Measurements from ENCODE around the gene RBM7.

The RBM7 gene

DNA sequence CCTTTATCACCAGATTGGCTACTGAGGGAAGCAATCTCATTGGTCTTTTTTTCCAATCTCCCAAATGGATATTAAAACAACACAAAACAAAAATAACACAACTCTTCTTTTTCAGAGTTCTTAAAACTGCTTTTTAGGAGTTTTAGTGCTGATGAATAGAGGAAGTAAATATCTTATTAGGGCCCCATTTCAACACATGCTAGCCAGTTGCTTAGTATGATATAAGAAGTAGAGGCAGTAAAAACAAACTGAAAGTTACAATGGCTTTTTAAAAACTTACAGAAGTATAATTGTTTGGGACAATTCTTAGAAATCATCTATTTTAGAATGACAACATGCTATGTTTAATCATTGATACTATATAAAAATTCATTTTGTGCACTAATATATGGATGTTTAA is 3.5 kb upstream of the RBM7 start:
- Histone ChIP-seq H3K79me2 (ENCODE audit: insufficient read depth, low read length) (peaks cover 29% of the 10 kb centered on the region), H3K4me2 (ENCODE audit: low read depth, low read length, poor library complexity, severe bottlenecking) (no peak overlapping the region), H3K9ac (ENCODE audit: low read length) (no peak overlapping the region), H3K9me3 (ENCODE audit: insufficient read depth, low read length) (no peaks in the 10 kb centered on the region), H3F3A (ENCODE audit: insufficient read depth) (no peaks in the 10 kb centered on the region), H3K27ac (ENCODE audit: low read depth, low read length) (no peak overlapping the region), H4K20me1 (ENCODE audit: low read depth, low read length) (no peaks in the 10 kb centered on the region), H3K4me3 (ENCODE audit: insufficient read depth, low read length, poor library complexity, severe bottlenecking) (no peak overlapping the region), H3K36me3 (ENCODE audit: low read length) (no peaks in the 10 kb centered on the region), H3K27me3 (ENCODE audit: low read length) (no peaks in the 10 kb centered on the region), H3K9me2 (replicated peaks; ENCODE audit: insufficient read depth, low read length) (no peaks in the 10 kb centered on the region), H2AFZ (ENCODE audit: low read depth, low read length, severe bottlenecking) (no peak overlapping the region)
- TF ChIP-seq, protein P1, sequence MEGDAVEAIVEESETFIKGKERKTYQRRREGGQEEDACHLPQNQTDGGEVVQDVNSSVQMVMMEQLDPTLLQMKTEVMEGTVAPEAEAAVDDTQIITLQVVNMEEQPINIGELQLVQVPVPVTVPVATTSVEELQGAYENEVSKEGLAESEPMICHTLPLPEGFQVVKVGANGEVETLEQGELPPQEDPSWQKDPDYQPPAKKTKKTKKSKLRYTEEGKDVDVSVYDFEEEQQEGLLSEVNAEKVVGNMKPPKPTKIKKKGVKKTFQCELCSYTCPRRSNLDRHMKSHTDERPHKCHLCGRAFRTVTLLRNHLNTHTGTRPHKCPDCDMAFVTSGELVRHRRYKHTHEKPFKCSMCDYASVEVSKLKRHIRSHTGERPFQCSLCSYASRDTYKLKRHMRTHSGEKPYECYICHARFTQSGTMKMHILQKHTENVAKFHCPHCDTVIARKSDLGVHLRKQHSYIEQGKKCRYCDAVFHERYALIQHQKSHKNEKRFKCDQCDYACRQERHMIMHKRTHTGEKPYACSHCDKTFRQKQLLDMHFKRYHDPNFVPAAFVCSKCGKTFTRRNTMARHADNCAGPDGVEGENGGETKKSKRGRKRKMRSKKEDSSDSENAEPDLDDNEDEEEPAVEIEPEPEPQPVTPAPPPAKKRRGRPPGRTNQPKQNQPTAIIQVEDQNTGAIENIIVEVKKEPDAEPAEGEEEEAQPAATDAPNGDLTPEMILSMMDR (IDR thresholded peaks at IDR 0.05; ENCODE audit: insufficient read depth, low read length, poor library complexity, severe bottlenecking), result no peak
- TF ChIP-seq EZH2phosphoT487 (conservative IDR thresholded peaks at IDR 0.05; ENCODE audit: low read length), result no peak

DNA sequence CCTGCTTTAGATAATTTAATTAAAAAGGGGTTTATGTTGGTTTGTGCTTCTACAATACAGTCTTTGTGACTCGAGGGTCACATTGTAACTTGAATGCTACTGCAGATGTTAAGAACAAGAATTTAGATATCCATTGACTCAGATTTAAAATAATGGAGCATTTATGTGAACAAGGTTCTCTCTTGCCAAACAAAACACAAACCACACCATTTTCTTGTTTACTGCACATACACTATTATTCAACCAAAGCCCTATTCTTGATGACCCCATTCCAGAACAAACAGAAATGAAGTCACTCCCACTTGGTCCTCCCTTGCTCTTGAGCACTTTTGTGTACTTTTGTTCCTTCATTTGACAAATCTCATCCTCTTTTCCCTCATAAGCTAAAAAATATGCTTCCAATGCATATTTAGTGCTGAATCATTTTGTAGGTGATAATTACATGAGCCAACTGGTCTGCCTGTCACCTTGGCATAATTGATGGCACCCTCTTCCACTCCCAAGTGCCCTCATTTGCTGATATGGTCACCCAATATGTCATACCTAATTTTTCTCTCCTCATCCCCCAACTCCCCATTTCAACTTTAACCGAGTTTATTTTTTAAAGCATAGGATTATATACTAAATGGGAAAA is 3.0 kb upstream of the RBM7 start:
- no peak overlapping the region for H3K27ac ChIP-seq (ENCODE audit: low read depth, low read length)
- peaks cover 34% of the 10 kb centered on the region for H3K79me2 ChIP-seq (ENCODE audit: insufficient read depth, low read length)
- no peaks in the 10 kb centered on the region for H3K9me2 ChIP-seq (replicated peaks; ENCODE audit: insufficient read depth, low read length)
- H4K20me1 ChIP-seq (ENCODE audit: low read depth, low read length), result no peaks in the 10 kb centered on the region
- no peak overlapping the region for H3K4me2 ChIP-seq (ENCODE audit: low read depth, low read length, poor library complexity, severe bottlenecking)
- no peaks in the 10 kb centered on the region for H3K36me3 ChIP-seq (ENCODE audit: low read length)
- no peak overlapping the region for H3K9ac ChIP-seq (ENCODE audit: low read length)
- no peak overlapping the region for H3K4me3 ChIP-seq (ENCODE audit: insufficient read depth, low read length, poor library complexity, severe bottlenecking)
- H3F3A ChIP-seq (ENCODE audit: insufficient read depth), result no peaks in the 10 kb centered on the region
- no peaks in the 10 kb centered on the region for H3K27me3 ChIP-seq (ENCODE audit: low read length)
- no peak for TF ChIP-seq EZH2phosphoT487 (conservative IDR thresholded peaks at IDR 0.05; ENCODE audit: low read length)
- TF ChIP-seq, protein P1 (IDR thresholded peaks at IDR 0.05; ENCODE audit: insufficient read depth, low read length, poor library complexity, severe bottlenecking), result no peak
- H2AFZ ChIP-seq (ENCODE audit: low read depth, low read length, severe bottlenecking), result no peak overlapping the region
- H3K9me3 ChIP-seq (ENCODE audit: insufficient read depth, low read length), result no peaks in the 10 kb centered on the region

DNA sequence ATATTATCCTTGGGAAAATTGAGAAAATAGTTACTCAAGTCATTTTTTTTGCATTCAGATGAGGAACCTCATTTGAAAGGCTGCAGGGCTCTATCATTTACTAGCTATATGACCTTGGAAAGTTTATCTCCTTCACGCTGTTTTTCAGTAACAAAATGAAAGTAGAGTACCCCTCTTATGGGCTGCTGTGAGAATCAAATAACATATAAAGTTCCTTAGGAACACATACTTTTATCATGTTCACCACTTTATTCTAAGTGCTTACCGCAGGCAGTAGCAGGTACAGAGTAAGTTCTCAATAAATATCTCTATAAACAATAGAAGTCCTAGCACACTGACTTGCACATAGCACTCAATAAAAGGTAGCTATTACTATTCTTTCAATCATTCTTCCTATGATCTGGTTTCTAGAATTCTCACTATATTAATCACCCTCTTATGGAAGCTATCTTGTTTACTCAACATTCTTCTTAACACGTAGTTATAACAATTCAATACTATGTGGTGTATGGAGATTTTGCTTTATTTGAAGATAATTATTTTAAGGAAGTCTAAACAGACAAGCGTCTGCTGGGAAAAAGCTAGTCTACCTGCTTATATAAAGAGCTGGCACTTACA is 2.1 kb upstream of the RBM7 start:
- Histone ChIP-seq H4K20me1 (ENCODE audit: low read depth, low read length) (no peaks in the 10 kb centered on the region), H3K9me2 (replicated peaks; ENCODE audit: insufficient read depth, low read length) (no peaks in the 10 kb centered on the region), H3F3A (ENCODE audit: insufficient read depth) (no peaks in the 10 kb centered on the region), H3K27me3 (ENCODE audit: low read length) (no peaks in the 10 kb centered on the region), H3K4me3 (ENCODE audit: insufficient read depth, low read length, poor library complexity, severe bottlenecking) (no peak overlapping the region), H3K9ac (ENCODE audit: low read length) (no peak overlapping the region), H3K79me2 (ENCODE audit: insufficient read depth, low read length) (peaks cover 44% of the 10 kb centered on the region), H3K27ac (ENCODE audit: low read depth, low read length) (no peak overlapping the region), H3K36me3 (ENCODE audit: low read length) (peaks cover 9% of the 10 kb centered on the region; the same call in 1 of the 2 replicates), H3K4me2 (ENCODE audit: low read depth, low read length, poor library complexity, severe bottlenecking) (peak overlapping the region; percentile 91), H2AFZ (ENCODE audit: low read depth, low read length, severe bottlenecking) (no peak overlapping the region), H3K9me3 (ENCODE audit: insufficient read depth, low read length) (no peaks in the 10 kb centered on the region)
- TF ChIP-seq, protein P1 (IDR thresholded peaks at IDR 0.05; ENCODE audit: insufficient read depth, low read length, poor library complexity, severe bottlenecking), result no peak
- no peak for TF ChIP-seq EZH2phosphoT487 (conservative IDR thresholded peaks at IDR 0.05; ENCODE audit: low read length)
